CD4-positive, alpha-beta T cell treated with Interleukin-6 for 4 hours (primary cell): ENCODE results near the gene SLC4A9.
"Not testable (repeated sequence)": the region's sequence is repeated elsewhere in the genome, so short reads cannot be mapped to it uniquely, and the experiment has no call there.

Source experiments
- DNase-seq: peaks from one replicate; pipeline ENCODE4 v3.0.0-alpha.2; 2020; ENCODE audit warnings: mixed read lengths

The SLC4A9 gene

DNA sequence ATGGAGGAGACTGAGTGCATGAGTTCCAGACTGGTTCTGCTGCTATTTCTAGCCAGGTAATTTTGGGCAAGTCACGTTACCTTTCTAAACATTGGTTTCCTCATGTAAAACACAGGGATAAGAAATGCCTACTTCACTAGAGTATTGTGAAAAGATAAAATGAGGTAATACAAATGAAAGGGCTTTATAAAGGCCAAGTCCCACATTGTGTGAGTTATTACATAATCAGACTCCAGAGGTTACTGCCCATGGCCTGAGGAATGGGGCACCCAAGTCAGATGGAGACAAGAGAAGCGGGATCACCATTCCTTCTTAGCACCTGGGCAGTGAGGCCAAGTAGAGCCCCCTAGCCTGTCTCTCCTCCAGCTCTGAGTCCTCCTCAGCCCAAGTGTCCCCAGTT lies 21.1 kb upstream of the SLC4A9 start:
- DNase-seq = no peak

GRCh38 chr5:140339636-140340035 lies 20.4 kb upstream of the SLC4A9 start:
- DNase-seq = no peak

- no peak for DNase-seq
Observed at GRCh38 chr5:140340605-140341121, 19.3 kb upstream of the SLC4A9 start.

DNA sequence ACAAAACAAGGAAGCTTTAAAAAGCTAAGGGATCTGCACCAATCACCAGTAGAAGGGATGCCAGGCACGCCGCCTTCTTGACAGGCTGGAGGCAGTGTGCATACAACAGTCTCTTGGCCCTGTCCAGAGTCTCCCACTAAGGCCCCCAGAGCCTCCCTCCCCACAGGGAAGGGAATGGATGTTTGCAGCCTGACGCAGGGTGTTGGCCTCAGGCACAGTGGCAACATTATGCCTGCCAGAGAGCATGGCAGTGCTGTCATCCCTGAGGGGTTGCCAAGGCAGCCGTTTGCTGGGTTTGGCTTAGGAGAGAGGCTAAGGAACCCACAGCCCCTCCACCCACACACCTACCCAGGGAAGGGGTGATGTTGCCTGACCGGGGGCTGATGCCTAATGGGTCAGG lies 18.4 kb upstream of the SLC4A9 start:
- DNase-seq = no peak

DNA sequence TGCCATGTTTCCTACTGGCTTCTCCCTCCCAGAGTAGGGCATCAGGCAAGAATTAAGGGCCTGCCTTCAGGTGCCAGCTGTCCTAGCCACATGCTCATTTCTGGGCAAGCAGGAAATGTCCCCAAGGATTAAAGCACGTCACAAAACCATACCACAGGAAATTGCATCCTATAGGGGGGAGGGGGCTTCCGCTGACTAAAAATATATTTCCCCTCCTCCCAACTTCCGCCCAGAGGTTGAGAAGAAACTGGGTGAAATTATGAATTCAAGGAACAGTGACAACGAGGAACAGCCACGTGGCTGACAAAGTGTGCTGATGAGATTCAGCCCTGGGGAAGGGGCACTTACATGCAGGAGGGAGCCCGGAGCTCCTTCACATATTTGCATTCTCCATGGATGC lies 17.7 kb upstream of the SLC4A9 start:
- peak; percentile 38 for DNase-seq

DNA sequence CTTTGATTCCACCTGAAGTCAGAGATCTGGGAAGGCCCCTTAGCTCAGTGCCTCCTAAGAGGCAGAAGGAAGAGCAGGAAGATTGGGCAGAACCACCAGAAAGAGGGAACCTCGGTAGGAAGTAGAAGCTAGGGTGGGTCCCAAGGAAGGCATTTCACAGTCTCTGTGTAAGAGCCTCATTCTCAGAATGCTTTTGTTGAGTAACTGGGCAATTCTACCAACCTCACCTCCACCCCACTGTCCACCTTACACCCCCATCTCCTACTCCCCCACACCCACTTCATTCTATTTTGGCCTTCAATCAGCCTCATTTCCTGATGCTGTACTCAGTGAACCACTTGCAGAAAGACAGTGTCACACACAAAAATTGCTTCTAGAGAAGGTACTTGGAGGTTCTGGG lies 17.1 kb upstream of the SLC4A9 start:
- DNase-seq = no peak

GRCh38 chr5:140343849-140344248 lies 16.1 kb upstream of the SLC4A9 start:
- DNase-seq = not testable (repeated sequence)

DNA sequence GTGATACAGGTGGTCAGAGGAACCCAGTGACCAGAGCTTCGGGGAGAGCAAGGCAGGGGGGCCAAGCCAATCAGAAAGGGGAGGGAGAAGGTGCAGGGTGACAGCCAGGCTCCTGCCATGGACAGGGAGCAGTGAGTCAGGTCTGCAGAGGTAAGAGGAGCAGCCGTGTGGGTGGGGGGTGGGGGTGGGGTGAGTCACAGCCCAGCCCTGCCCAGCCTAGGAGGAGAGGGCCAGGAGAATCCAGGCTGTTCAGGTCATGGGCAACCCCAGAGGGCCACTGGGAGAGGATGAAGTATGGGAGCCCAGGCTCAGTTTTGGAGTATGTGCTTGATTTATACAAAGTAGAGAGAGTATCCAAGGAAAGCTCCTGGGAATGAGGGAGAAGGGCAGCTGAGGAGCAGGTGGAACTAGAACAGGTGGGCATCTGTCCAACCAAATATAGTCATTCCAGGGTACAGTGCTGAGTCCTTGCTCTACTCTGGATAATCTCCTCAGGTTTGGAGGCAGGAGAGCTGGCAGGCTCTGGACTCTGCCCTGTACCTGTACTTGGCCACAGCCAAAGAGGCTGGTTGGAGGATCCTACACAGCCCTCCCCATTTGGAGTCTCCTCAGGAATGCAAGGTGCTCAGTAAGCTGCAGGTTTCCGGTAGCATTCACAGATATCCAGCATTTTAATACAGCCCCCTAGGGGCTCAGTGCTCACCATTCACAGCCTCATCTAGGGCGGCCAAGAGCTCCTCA lies 15.1 kb upstream of the SLC4A9 start:
- peak; percentile 36 for DNase-seq

GRCh38 chr5:140345919-140346347 lies 14.1 kb upstream of the SLC4A9 start:
- no peak for DNase-seq

GRCh38 chr5:140346348-140347221 lies 13.4 kb upstream of the SLC4A9 start, which contains the start of gene HBEGF:
TSS of gene HBEGF (minus strand) at chr5:140346603. CDS start at chr5:140346328, 275 bp downstream.
- DNase-seq = peak; percentile 69

DNA sequence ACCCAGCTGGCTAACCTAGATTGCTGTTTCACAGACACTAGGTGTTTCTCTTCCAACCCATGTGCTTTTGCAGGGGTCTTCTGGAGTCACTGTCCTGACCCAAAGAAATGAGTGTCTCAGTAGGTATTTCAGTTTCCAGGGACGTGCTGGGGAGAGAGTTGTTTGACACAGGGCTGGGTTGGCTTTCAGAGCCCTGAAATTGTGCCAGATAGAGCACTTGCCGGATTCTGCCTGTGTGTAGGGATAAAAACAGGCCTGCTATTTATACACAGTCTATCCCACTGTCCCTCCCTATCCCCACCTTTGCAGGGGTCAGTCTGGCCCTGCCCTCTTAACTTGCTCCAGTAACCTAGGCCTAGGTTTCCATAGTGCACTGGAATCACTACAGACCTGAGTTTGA lies 12.6 kb upstream of the SLC4A9 start:
- DNase-seq = no peak

DNA sequence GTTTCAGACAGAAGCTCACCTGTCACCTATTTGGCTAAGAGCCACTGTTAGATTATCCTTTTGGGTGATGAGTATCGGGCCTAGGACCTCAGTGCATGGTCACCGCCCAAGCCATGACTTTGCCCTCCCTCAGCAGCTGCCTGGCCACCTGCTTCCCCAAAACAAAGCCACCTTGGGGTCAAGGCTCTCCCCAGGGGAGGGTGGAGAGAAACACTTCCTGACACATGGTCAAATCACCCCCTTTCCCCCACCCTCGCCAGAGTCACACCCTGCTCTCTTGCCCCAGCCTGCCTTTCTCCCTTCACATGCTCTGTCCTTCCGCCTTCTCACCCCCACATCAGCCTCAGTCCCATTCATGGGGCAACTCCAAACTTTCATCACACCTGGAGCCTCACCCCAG lies 11.9 kb upstream of the SLC4A9 start:
- DNase-seq = no peak

- no peak for DNase-seq
Observed at GRCh38 chr5:140349244-140349643, 10.8 kb upstream of the SLC4A9 start.

DNA sequence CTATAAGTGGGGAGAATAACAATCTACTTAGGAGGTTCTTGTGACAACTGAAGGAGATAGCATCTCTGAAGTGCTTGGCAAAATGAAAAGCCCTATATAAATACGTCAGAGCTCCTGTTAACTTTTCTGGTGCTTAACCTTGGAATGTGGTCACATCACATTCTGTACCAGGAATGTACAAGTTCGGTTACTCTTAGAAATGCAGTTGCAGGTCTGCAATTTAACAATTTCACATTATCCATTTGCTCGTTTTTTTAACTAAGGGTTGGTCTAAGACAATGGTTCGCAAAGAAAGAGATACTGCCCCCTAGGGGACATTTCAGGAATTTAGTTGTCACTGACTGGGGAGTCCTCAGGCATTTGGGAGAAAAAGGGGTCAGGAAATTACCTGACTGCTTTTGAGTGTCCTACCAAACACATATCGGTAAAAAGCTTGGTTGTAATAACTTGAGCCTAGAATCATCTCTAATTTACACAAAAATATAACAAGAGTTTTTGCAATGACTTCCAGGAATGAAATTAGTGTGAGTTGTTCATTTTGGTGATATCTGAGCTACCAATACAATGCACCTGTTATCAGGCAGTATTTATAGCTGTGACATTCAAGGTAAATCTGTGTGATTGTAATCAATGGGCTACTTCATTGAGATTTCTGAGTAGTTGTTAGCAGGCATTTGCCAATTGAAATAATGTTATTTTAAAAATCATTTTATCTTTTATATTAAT lies 8.2 kb upstream of the SLC4A9 start:
- DNase-seq = peak; percentile 71

GRCh38 chr5:140355546-140355945 lies 4.4 kb upstream of the SLC4A9 start:
- no peak for DNase-seq

GRCh38 chr5:140356853-140357725 lies 2.9 kb upstream of the SLC4A9 start:
- no peak for DNase-seq

GRCh38 chr5:140357726-140358093 lies 2.3 kb upstream of the SLC4A9 start:
- DNase-seq = peak; percentile 79

GRCh38 chr5:140358738-140359310 lies 1.2 kb upstream of the SLC4A9 start:
- no peak for DNase-seq

- DNase-seq = no peak
Observed at GRCh38 chr5:140360681-140361479, 886 bp downstream of the SLC4A9 start.

DNA sequence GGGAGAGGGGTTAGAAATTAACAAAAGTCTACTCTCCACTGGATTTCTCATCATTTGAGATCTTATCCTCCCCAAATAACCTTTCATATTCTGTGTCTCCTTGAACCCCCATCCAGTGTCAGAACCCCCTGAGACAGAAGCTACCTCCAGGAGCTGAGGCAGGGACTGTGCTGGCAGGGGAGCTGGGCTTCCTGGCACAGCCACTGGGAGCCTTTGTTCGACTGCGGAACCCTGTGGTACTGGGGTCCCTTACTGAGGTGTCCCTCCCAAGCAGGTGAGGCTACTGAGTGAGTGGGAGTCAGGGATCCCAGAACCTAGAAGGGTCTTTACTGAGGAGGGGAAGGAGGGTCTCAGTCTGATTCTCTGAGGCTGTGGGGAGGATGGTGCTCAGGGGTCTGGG lies 1.9 kb downstream of the SLC4A9 start:
- DNase-seq = no peak

DNA sequence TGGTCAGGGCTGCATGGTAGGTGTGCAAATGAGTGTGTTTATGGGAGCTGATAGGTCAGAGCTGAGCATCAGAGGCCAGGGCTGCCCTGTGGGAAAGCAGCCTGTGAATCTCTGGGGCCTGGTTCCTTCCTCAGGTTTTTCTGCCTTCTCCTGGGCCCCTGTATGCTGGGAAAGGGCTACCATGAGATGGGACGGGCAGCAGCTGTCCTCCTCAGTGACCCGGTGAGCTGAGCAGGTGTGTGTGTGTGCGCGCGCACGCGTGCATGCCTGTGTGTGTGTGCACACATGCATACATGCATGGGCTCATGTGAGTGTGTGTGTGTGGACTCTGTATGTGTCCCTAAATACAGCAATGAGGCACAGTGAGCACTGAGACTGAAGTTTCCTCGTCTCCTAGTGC lies 2.3 kb downstream of the SLC4A9 start:
- no peak for DNase-seq
